Fibroblast of lung (primary cell): ENCODE data around the gene KIF26A. TPM values are rescaled to one million over a fixed set of nuclear protein-coding genes. Genes with fewer than 3 reads are reported as not detected.

Experiments
- DNase-seq, 2 donors: peaks; one replicate each; pipeline versions ENCODE4 v3.0.0 to v3.0.0-alpha.2; 2010; ENCODE audit warnings: low read depth in 2 of 2
- H2AFZ ChIP-seq: 2 replicates; pipeline ENCODE4 v1.5.1; 2012; ENCODE audit warnings: low read length, control low read depth, inconsistent platforms
- H3K27ac ChIP-seq: 2 replicates; pipeline ENCODE4 v1.5.1; 2011; ENCODE audit warnings: low read length, control low read depth; ENCODE audit not compliant: insufficient read depth
- H3K27me3 ChIP-seq: 2 replicates; pipeline ENCODE4 v1.5.1; 2011; ENCODE audit warnings: mild to moderate bottlenecking, low read length; ENCODE audit not compliant: control insufficient read depth, insufficient read depth
- H3K36me3 ChIP-seq: 2 replicates; pipeline ENCODE4 v1.5.1; 2011; ENCODE audit warnings: low read length; ENCODE audit not compliant: control insufficient read depth, insufficient read depth
- H3K4me1 ChIP-seq: 2 replicates; pipeline ENCODE4 v1.5.1; 2011; ENCODE audit warnings: low read length; ENCODE audit not compliant: control insufficient read depth, insufficient read depth; ENCODE audit errors: extremely low read depth
- H3K4me2 ChIP-seq: 2 replicates; pipeline ENCODE4 v1.5.1; 2011; ENCODE audit warnings: low read length, control low read depth; ENCODE audit not compliant: insufficient read depth; ENCODE audit errors: extremely low read depth
- H3K4me3 ChIP-seq, 4 experiments: fragments of 200-600 bp in 1 of 4; sonication (generic) in 1 of 4; replicated peaks in 1 of 4; 2 replicates each; pipeline ENCODE4 v1.5.1; 2011 to 2016; ENCODE audit warnings: low read length in 4 of 4, low read depth in 3 of 4, mild to moderate bottlenecking in 3 of 4, control low read depth in 2 of 4, inconsistent platforms in 1 of 4, mixed read lengths in 1 of 4; ENCODE audit not compliant: insufficient read depth in 1 of 4; ENCODE audit errors: control extremely low read depth in 1 of 4
- H3K79me2 ChIP-seq: 2 replicates; pipeline ENCODE4 v1.5.1; 2012; ENCODE audit warnings: mild to moderate bottlenecking, low read length, inconsistent platforms; ENCODE audit not compliant: control insufficient read depth, insufficient read depth
- H3K9ac ChIP-seq: 2 replicates; pipeline ENCODE4 v1.5.1; 2011; ENCODE audit warnings: mild to moderate bottlenecking, low read length, control low read depth; ENCODE audit not compliant: insufficient read depth
- H3K9me3 ChIP-seq: 2 replicates; pipeline ENCODE4 v1.5.1; 2012; ENCODE audit warnings: low read depth, low read length; ENCODE audit not compliant: control insufficient read depth, insufficient read depth
- H4K20me1 ChIP-seq: 2 replicates; pipeline ENCODE4 v1.5.1; 2011; ENCODE audit warnings: low read length; ENCODE audit not compliant: control insufficient read depth, insufficient read depth; ENCODE audit errors: extremely low read depth
- EZH2 ChIP-seq: IDR thresholded peaks from 2 replicates; pipeline ENCODE4 v1.5.1; 2012; ENCODE audit warnings: low read length, control low read depth, mild to moderate bottlenecking; ENCODE audit errors: missing control alignments
- polyA plus RNA-seq, 2 donors: library from polyadenylated mRNA; depleted of rRNA in 1 of 2; stranded (reverse) in 1 of 2; unstranded in 1 of 2; fragments of >200 nt; gene quantifications; 2 replicates each; pipeline ENCODE4 v1.2.1, GENCODE V29; 2011 to 2012; ENCODE audit warnings: missing spikeins in 1 of 2
- total RNA-seq: library from RNA; depleted of rRNA; stranded (reverse); fragments of >200 nt; gene quantifications from 2 replicates; pipeline ENCODE4 v1.2.1, GENCODE V29; 2014
- TF ChIP-seq, protein P1 (sequence below), 2 donors: IDR thresholded peaks in 1 of 2; conservative IDR thresholded peaks in 1 of 2; 1 replicate in 1 of 2; 2 replicates in 1 of 2; pipeline ENCODE4 v1.5.1; 2011 to 2012; ENCODE audit warnings: low read length in 2 of 2, control low read depth in 1 of 2, inconsistent platforms in 1 of 2, low read depth in 1 of 2, mild to moderate bottlenecking in 1 of 2

The KIF26A gene
- total and polyA plus RNA-seq, 2 donors (not counting 1 experiment from before 2014, with no cell fraction given), result 0.01 to 2.0 TPM

DNA sequence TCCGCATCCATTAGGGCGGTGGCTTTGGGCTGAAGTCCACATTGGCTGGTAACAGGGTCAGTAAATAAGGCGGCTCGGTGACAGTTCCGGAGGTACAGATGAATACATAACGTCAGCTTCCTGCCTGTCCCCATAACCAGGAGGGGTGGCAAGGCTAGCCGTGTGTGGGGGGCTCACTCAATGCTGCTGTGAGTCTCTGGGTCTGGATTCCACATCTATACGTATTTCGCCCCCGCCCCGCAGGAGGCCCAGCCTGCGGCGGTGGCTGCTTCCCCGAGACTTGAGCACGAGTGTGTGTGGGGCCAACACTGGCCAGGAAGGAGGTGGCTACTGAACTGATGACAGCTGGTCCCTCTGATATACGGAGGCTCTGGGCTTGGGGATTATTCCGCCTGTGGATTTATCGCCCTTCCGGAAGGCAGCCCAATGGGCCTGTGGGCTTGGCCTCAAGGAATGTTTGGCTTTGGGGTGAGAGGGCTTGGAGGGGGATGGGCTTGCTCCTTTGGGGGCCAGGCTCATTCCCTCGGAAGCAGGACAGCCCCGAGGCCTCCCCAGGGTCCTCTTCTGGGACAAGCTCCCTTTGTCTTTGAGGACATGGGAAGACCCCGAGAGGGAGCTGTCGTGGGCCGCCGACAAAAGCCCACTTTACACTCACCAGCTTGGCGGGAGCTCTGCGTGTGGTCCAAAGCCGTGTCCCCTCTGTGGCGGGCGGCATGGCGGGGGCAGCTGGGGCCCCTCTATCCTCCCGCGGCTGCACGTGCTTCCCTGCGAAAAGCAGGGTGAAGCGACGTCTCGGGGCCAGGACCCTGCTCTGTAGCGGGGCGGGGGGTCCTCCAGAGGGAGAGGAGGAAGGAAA is 82.1 kb downstream of the KIF26A start:
- no peaks in the 10 kb centered on the region for H3K27me3 ChIP-seq
- H3K4me3 ChIP-seq, result no peak overlapping the region
- no peaks in the 10 kb centered on the region for H3K36me3 ChIP-seq
- H4K20me1 ChIP-seq, result no peaks in the 10 kb centered on the region
- TF ChIP-seq, protein P1, sequence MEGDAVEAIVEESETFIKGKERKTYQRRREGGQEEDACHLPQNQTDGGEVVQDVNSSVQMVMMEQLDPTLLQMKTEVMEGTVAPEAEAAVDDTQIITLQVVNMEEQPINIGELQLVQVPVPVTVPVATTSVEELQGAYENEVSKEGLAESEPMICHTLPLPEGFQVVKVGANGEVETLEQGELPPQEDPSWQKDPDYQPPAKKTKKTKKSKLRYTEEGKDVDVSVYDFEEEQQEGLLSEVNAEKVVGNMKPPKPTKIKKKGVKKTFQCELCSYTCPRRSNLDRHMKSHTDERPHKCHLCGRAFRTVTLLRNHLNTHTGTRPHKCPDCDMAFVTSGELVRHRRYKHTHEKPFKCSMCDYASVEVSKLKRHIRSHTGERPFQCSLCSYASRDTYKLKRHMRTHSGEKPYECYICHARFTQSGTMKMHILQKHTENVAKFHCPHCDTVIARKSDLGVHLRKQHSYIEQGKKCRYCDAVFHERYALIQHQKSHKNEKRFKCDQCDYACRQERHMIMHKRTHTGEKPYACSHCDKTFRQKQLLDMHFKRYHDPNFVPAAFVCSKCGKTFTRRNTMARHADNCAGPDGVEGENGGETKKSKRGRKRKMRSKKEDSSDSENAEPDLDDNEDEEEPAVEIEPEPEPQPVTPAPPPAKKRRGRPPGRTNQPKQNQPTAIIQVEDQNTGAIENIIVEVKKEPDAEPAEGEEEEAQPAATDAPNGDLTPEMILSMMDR (conservative IDR thresholded peaks at IDR 0.05 in 1 of 2, IDR thresholded peaks at IDR 0.05 in 1 of 2; ENCODE audit: low read depth in 1 of 2, low read length in 2 of 2), result no peak
- TF ChIP-seq EZH2, result no peak
- DNase-seq, result no peak
- H3K9ac ChIP-seq, result no peak overlapping the region
- H3K4me2 ChIP-seq, result no peak overlapping the region
- no peak overlapping the region for H3K27ac ChIP-seq
- no peak overlapping the region for H2AFZ ChIP-seq
- no peaks in the 10 kb centered on the region for H3K9me3 ChIP-seq
- no peaks in the 10 kb centered on the region for H3K4me1 ChIP-seq
- H3K79me2 ChIP-seq, result no peaks in the 10 kb centered on the region

DNA sequence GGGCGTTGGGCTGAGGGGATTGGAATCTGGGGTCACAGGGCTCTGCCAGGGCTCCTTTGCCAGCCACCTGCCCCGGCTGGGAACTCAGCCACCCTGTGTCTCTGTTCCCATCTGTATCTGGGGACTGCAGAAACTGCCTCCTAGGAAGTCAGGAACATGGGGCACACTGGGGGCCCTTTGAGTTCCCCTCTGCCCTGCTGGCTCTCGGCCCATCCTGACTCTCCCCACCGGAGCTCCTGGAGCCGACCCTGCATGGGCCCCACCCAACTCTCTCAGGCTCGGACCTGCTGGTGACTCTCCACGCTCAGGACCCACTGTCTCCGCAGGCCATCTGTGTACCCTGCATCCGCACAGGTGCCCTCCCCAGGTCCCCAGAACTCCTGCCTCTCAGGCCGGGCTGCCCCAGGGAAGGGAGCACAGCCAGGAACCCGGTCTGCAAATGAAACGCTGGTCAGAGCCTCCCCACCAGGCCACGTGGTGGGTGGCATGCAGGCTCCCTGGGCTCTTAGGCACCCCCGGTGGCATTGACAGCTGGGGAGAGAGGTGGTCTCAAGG is 82.8 kb downstream of the KIF26A start:
- H4K20me1 ChIP-seq, result no peaks in the 10 kb centered on the region
- H3K79me2 ChIP-seq, result no peaks in the 10 kb centered on the region
- no peak overlapping the region for H3K9ac ChIP-seq
- no peak overlapping the region for H2AFZ ChIP-seq
- no peaks in the 10 kb centered on the region for H3K9me3 ChIP-seq
- H3K27me3 ChIP-seq, result no peaks in the 10 kb centered on the region
- no peak overlapping the region for H3K4me3 ChIP-seq
- no peak overlapping the region for H3K27ac ChIP-seq
- no peak for TF ChIP-seq EZH2
- no peaks in the 10 kb centered on the region for H3K36me3 ChIP-seq
- no peak overlapping the region for H3K4me2 ChIP-seq
- no peak for DNase-seq
- H3K4me1 ChIP-seq, result no peaks in the 10 kb centered on the region

DNA sequence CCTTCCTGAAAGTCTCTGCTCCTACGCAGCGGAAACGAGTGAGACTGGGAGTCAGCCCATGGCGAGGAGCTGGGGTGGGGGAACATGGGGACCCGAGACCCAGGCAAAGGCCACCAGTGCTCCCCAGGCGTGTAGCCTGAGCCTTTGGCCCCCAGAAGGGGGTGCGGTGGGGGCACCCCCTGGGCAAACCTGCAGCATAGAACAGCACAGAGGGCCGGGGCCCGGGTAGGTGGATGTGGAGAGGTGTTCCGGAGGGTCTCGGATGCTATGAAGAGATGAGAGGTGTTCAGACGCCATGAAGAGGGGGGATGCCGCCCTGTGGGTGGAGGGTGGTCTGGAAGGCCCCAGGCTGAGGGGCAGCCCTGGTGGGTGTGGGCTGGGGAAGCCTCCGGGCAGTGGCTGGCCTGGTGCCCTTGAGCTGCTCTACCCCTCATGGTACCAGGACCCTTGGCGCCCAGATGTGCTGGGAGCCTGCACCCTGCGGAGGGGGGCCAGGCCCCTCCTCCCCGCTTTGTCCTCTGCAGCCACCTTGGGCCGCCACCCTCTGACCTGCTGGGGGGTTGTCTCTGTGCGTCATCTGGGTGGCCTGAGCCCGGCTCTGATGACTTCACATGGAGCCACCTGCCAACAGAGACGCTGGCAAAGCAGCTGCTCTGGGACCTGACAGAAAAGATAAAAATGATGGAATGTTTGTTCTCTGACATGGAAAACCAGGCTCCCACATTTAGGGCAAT is 83.4 kb downstream of the KIF26A start:
- Histone ChIP-seq H4K20me1 (no peaks in the 10 kb centered on the region), H3K79me2 (no peaks in the 10 kb centered on the region), H2AFZ (no peak overlapping the region), H3K27ac (no peak overlapping the region), H3K27me3 (no peaks in the 10 kb centered on the region), H3K4me2 (no peak overlapping the region), H3K4me1 (no peaks in the 10 kb centered on the region), H3K9me3 (no peaks in the 10 kb centered on the region), H3K4me3 (no peak overlapping the region), H3K9ac (no peak overlapping the region), H3K36me3 (no peaks in the 10 kb centered on the region)
- TF ChIP-seq EZH2, result no peak
- TF ChIP-seq, protein P1 (conservative IDR thresholded peaks at IDR 0.05 in 1 of 2, IDR thresholded peaks at IDR 0.05 in 1 of 2; ENCODE audit: low read depth in 1 of 2, low read length in 2 of 2), result no peak
- no peak for DNase-seq
